PFSK-1 (cell line): ENCODE results near the gene PPP3CA.

Source experiments
- FOXP2 ChIP-seq: optimal IDR thresholded peaks from 2 replicates; pipeline ENCODE3; 2011; ENCODE audit warnings: borderline replicate concordance, control low read depth, inconsistent platforms; ENCODE audit not compliant: insufficient read depth; ENCODE audit errors: extremely low read length, extremely low read depth
- POLR2AphosphoS5 ChIP-seq: IDR thresholded peaks from 2 replicates; pipeline ENCODE4 v1.6.1; 2012; ENCODE audit warnings: low read depth, mild to moderate bottlenecking, control low read depth, low read length, moderate library complexity
- REST ChIP-seq, 2 experiments: IDR thresholded peaks; 2 replicates each; pipeline versions ENCODE4 v1.6.1 to v1.8.0; 2011 to 2012; ENCODE audit warnings: low read depth in 2 of 2, low read length in 2 of 2, control low read depth in 1 of 2, inconsistent platforms in 1 of 2, mild to moderate bottlenecking in 1 of 2, moderate library complexity in 1 of 2; ENCODE audit not compliant: insufficient read depth in 1 of 2
- SIN3A ChIP-seq: IDR thresholded peaks from 2 replicates; pipeline ENCODE4 v1.6.1; 2012; ENCODE audit warnings: mild to moderate bottlenecking, low read length, moderate library complexity, borderline replicate concordance; ENCODE audit not compliant: insufficient read depth
- TAF1 ChIP-seq: IDR thresholded peaks from 2 replicates; pipeline ENCODE4 v1.6.1; 2012; ENCODE audit warnings: low read length, control low read depth, borderline replicate concordance; ENCODE audit not compliant: insufficient read depth

PPP3CA gene

GRCh38 chr4:101258883-101259282 lies 88.4 kb downstream of the PPP3CA start:
- TF ChIP-seq POLR2AphosphoS5, result no peak
- TF ChIP-seq REST (IDR thresholded peaks at IDR 0.05; ENCODE audit: insufficient read depth in 1 of 2, low read depth in 2 of 2, low read length in 2 of 2), result no peak
- TF ChIP-seq FOXP2, result no peak
- no peak for TF ChIP-seq TAF1
- TF ChIP-seq SIN3A, result no peak

- no peak for TF ChIP-seq TAF1
- no peak for TF ChIP-seq POLR2AphosphoS5
- TF ChIP-seq SIN3A, result 0 out of 2 replicates have a peak, but pooled peaks have one; percentile 27
- TF ChIP-seq REST (IDR thresholded peaks at IDR 0.05; ENCODE audit: insufficient read depth in 1 of 2, low read depth in 2 of 2, low read length in 2 of 2), result no peak
These were observed 91.1 kb downstream of the PPP3CA start for GRCh38 chr4:101256222-101256621.

- no peak for TF ChIP-seq REST (IDR thresholded peaks at IDR 0.05; ENCODE audit: insufficient read depth in 1 of 2, low read depth in 2 of 2, low read length in 2 of 2)
These were observed 92.5 kb downstream of the PPP3CA start for GRCh38 chr4:101254776-101255175.

- TF ChIP-seq SIN3A (no peak), TAF1 (no peak), POLR2AphosphoS5 (no peak), REST (IDR thresholded peaks at IDR 0.05; ENCODE audit: insufficient read depth in 1 of 2, low read depth in 2 of 2, low read length in 2 of 2) (no peak), FOXP2 (no peak)
These were observed 94.2 kb downstream of the PPP3CA start for GRCh38 chr4:101253121-101253520.

GRCh38 chr4:101252721-101253120 lies 94.6 kb downstream of the PPP3CA start:
- TF ChIP-seq FOXP2, result no peak
- no peak for TF ChIP-seq POLR2AphosphoS5
- no peak for TF ChIP-seq REST (IDR thresholded peaks at IDR 0.05; ENCODE audit: insufficient read depth in 1 of 2, low read depth in 2 of 2, low read length in 2 of 2)
- no peak for TF ChIP-seq SIN3A
- no peak for TF ChIP-seq TAF1
